Endothelial cell of umbilical vein (primary cell): ENCODE data around the gene CCNI.

ENCODE experiments used
- EZH2 ChIP-seq: IDR thresholded peaks from 2 replicates; pipeline ENCODE4 v1.6.1; 2012; ENCODE audit warnings: borderline replicate concordance, low read depth, mild to moderate bottlenecking, moderate library complexity, low read length, inconsistent platforms; ENCODE audit not compliant: severe bottlenecking
- FOS ChIP-seq: IDR thresholded peaks from 2 replicates; pipeline ENCODE4 v1.6.1; 2011; ENCODE audit warnings: mild to moderate bottlenecking, low read length, moderate library complexity, borderline replicate concordance; ENCODE audit not compliant: insufficient read depth
- POLR2A ChIP-seq: IDR thresholded peaks from 2 replicates; pipeline ENCODE4 v1.6.1; 2012; ENCODE audit warnings: low read depth, mild to moderate bottlenecking, control low read depth, low read length
- POLR2AphosphoS5 ChIP-seq: IDR thresholded peaks from 2 replicates; pipeline ENCODE4 v1.6.1; 2012; ENCODE audit warnings: low read depth, mild to moderate bottlenecking, control low read depth, low read length, moderate library complexity; ENCODE audit not compliant: insufficient read depth
- TF ChIP-seq, protein P1 (sequence below), 2 donors: IDR thresholded peaks; 1 replicate in 1 of 2; 2 replicates in 1 of 2; pipeline ENCODE4 v1.5.1; 2011; ENCODE audit warnings: low read length in 2 of 2, mild to moderate bottlenecking in 2 of 2, moderate library complexity in 2 of 2, control low read depth in 1 of 2, inconsistent platforms in 1 of 2, low read depth in 1 of 2; ENCODE audit not compliant: insufficient read depth in 1 of 2; ENCODE audit errors: extremely low read depth in 1 of 2

DNA sequence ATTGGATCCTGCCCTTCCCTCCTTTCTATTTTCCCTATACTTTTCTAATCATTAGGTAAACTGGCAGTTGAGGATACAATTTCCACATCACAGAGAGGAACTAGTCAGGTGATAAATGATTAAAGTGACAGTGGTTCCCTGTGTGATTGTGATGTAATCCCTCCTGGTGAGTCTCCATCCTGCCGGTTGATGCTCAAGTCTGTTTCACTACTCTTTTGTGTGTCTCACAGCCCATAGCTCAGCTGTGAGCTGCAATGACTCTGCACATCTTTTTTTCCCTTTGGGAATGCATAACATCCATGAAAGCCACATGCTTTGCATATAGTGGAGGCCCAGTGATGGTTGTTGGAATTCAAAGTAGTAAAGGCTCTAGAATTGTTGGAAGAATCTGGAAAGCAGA, 60.4 kb downstream of the CCNI start:
- TF ChIP-seq POLR2AphosphoS5 = no peak
- TF ChIP-seq, protein P1, sequence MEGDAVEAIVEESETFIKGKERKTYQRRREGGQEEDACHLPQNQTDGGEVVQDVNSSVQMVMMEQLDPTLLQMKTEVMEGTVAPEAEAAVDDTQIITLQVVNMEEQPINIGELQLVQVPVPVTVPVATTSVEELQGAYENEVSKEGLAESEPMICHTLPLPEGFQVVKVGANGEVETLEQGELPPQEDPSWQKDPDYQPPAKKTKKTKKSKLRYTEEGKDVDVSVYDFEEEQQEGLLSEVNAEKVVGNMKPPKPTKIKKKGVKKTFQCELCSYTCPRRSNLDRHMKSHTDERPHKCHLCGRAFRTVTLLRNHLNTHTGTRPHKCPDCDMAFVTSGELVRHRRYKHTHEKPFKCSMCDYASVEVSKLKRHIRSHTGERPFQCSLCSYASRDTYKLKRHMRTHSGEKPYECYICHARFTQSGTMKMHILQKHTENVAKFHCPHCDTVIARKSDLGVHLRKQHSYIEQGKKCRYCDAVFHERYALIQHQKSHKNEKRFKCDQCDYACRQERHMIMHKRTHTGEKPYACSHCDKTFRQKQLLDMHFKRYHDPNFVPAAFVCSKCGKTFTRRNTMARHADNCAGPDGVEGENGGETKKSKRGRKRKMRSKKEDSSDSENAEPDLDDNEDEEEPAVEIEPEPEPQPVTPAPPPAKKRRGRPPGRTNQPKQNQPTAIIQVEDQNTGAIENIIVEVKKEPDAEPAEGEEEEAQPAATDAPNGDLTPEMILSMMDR (IDR thresholded peaks at IDR 0.05; ENCODE audit: extremely low read depth in 1 of 2, insufficient read depth in 1 of 2, low read depth in 1 of 2, low read length in 2 of 2) = no peak
- TF ChIP-seq POLR2A = no peak
- TF ChIP-seq FOS = no peak
- TF ChIP-seq EZH2 = no peak
